HG03108 (cell line): ENCODE measurements around the gene SND1.

Source experiments
- ATAC-seq: cut with Tn5 transposase; IDR thresholded peaks from one replicate; pipeline ENCODE4 v1.9.1; 2021; ENCODE audit warnings: moderate library complexity; ENCODE audit not compliant: unreplicated experiment

Gene SND1

DNA sequence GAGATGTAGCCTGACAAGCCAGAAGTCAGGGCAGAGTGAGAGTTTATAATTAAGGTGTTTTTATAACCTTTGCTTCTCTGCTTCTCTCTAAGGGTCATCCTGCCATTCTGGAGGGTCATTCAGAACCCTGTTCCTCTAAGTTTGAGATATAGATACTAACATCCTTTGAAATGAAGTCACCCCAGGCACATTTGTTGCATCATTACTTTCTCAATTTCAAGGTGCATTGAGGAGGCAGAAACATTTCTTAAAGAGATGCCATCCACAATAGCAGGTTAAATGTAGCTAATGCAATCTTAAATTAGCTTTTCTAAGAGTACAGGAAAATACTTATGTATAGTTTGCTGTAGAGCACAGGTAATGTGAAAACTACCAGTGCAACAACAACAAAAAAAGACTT, 272.9 kb downstream of the SND1 start:
- no peak for ATAC-seq

DNA sequence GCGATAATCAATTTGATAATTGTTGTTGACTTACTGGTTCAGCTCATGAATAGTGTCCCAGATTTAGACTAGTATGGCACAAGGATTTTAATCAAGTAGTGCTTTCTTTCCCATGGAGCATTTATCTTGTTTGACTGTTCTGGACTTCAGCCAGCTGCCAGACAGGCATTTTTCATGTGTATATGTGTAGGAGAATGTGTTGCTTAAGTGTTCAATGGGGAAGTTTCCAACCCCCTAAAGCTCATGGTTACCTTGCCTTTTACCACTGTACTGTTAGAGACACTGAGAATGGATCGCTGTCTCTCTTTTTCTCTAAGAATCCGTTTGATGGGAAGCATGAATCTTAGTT, 275.3 kb downstream of the SND1 start:
- no peak for ATAC-seq

- no peak for ATAC-seq
These were observed 276.2 kb downstream of the SND1 start for GRCh38 chr7:127928222-127928621.

- ATAC-seq: peak; percentile 40
These were observed 276.9 kb downstream of the SND1 start for GRCh38 chr7:127928852-127929251.

GRCh38 chr7:127930341-127931328, 278.6 kb downstream of the SND1 start:
- no peak for ATAC-seq

- no peak for ATAC-seq
These were observed 280.1 kb downstream of the SND1 start for GRCh38 chr7:127932076-127932475.

DNA sequence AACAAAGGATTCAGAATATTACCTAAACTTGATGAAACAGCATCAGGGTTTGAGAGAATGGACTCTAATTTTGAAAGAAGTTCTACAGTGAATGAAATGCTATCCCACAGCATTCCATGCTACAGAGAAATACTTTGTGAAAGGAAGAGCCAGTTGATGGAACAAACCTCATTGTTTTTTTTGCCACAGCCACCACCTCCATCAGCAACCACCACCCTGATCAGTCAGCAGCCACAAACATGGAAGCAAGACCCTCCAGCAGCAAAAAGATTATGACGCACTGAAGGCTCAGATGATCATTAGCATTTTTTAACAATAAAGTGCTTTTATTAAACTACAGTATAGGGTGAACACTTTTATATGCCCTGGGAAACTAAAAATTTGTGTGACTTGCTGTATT, 280.5 kb downstream of the SND1 start:
- no peak for ATAC-seq

DNA sequence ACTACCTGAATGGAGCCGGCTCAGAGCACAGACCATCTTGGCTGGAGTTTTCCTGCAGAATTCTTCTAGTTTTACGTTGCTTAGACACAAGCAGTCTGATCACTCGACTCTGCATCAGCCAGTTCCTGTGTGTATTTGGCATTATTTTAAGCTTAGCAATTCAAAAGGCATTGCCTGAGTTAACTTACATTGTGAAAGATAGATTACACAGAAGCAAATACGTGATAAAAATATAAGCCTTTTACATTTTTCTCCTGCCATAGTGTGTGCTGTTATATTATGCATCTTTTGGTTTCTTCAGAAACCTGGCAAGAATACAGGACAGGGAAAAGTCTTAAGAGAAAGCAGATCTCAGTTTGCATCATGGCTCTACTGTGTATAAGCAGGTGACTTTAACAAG, 281.2 kb downstream of the SND1 start:
- no peak for ATAC-seq

DNA sequence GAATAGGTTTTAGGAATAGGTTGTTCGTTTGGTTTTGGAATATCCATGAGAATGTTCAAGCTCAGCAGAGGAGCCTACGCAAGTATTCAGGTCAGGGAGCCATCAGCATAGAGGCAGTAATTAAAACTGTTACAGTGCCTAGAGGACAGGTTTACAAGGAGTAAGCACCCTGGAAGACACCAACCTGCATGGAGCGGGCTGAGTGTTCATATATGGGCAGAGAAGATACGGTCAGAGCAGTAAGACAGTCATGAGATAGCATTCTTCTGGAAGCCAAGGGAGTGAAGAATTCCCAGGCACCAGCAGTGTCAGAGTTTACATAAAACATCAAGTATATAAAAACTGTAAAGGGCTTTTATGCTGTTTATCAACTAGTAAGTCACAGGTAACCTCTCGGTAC, 282.7 kb downstream of the SND1 start:
- ATAC-seq: no peak

DNA sequence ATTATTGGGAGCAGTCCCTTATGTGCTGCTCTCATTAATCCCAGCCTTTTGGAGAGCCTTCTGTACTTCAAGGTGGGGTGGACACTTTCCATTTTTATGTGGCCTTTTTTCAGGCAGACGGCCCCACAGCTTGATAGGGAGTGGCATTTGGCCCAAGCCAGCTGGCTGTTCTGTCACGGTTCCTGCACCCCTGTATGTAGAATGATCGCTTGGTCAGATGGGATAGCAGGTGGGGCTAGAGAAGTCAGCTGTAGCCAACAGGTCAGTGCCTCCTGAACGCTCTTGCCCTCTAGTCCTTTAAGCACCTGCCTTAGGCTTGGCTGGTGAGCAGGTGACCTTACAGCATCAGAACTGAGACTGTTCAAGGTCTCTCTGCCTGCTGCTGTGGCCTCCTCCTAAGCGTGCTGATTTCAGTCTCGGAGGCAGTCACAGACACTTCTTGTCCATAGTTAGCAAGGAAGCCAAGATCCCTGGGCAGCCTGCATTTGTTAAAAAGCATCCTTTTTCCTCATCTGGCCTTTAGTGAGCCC, 283.9 kb downstream of the SND1 start:
- ATAC-seq: no peak

DNA sequence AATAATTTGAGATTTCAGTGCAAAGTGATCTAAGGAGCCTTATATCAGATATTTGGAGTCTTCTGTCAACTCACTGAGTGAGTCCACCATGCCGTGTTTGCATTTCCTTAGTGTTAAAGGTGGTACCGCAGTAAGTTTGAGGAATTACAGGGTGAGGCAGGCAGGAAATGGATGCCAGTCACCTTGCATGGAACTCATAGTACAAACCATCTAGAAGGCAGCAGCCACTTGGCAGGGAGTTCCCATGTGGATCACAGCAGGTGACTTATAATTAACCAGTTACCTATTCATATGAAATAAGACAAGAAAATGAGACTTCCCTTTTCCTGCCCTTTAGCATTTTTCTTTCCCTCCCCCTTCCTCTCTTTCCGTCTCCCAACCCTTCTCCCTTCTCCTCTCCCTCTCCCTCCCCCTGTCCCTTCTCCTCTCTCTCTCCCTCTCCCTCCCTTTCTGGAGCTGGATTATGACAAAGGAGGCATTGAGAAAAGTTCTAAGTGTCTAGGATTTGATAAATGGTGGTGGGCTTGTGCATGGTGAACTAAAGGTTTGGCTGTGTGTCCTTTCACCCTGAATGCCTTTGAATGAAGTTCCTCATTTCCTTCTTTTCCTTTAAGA, 285.2 kb downstream of the SND1 start:
- no peak for ATAC-seq

DNA sequence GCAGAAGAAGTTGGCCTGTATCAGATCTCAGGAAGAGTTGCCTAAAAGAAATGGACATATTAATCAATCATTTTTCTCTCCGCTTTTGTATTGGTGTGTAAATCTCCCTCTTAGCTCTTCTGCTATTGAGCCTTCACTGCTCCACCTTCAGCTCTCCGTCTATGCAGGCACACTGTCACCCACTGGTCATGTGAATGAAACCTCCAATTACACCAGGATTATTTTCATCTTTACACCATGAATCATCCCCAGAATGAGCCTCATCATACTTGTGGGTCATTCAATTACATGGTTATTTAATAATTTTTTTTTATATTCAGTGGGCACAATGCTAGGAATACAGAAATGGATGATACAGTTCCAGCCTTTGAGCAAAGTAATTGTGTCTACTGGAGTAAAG, 286.6 kb downstream of the SND1 start:
- no peak for ATAC-seq

GRCh38 chr7:127940381-127941160, 288.6 kb downstream of the SND1 start:
- no peak for ATAC-seq

DNA sequence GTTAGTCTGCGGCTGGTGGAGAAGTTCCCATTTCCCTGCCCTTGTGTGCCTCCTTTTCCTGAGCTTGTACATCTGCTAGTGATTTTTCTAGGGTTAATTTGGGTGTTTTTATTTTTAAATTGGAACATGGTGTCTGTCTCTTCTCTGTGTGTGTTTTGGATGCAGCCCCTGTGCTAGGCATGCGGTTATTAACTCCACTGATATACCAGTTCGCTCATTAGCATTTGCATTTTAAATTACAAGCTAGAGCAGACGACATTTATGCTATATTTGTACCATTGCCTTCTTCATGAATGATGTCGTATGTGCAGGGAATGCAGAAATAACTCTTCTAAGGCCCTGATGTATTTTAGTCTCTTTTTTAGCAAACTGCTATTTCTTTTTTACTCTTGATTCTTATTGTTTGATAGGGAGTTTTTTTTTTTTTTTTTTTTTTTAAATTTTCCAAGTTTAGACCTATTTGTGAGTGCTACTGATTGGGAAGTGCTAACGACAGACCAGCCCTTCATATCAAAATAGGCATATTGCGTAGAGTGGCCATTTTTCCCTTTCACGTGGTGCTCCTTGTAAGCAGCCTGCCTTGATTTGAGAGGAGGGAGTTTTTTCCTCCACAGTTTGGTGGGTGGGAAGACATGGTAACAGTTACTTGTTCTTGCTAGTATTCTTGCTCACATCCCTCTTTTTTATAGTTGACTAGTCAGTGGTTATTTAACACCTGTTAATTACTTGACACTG, 289.6 kb downstream of the SND1 start:
- no peak for ATAC-seq

- ATAC-seq: no peak
These were observed 291.8 kb downstream of the SND1 start for GRCh38 chr7:127943541-127944521.

DNA sequence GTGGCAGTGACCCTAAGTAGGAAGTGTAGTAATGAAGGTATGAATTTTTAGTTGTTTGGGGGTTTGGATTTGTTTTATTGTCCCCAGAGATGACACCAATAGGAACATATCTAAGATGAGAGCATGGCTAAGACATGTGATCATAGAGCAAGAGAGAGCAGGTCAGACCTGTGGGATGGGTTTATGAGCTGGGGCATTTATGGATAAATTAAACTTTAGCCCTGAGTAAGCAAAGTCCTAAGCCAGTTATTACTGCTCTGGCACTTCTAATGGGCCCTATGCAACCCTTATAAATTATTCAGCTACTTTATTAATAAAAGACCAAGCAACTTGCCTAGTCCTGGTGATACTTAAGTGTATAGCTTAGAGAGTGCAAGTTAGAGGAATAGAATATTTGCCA, 294.1 kb downstream of the SND1 start:
- ATAC-seq: no peak

GRCh38 chr7:127946847-127947246, 294.9 kb downstream of the SND1 start:
- no peak for ATAC-seq

DNA sequence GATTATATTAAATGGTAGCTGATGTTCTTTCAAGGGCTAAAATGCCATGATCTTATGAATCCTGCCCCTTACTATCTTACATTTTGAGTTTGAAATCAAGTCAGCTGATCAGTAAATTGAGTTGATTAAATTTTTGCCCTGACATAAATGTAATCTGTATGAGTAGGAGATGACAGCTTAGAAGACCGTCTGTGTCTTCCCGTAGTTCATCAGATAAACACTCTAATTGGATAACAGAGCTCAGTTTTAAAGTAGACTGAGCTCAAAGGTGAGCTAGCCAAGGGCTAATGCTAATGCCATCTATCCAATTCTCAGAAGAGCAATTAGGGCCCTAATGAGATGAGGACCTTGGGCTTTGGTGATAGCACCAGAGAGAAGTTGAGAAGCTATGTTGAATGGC, 296.3 kb downstream of the SND1 start:
- ATAC-seq: no peak

DNA sequence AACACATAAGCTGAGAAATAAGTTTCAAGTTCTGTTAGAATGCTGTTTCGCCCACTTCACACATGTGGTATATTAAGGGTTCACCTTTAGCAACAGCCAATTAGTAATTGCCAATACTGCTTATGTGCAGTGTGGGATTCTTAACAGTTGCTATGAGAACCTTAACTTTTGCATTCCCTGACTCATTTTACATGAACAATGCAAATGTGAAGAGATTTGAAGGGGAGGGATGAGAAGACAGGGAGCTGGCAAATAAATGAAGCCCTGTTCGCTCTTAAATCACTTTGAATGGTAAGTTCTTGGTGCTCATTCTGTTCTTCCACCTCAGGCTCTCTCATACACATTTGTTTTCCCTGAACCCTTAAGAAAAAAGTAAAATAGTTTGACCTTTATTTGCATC, 296.9 kb downstream of the SND1 start:
- ATAC-seq: no peak
